Ascending aorta (tissue), 2 donors: ENCODE data around the gene CTH. TPM values are rescaled to one million over a fixed set of nuclear protein-coding genes. Genes with fewer than 3 reads are reported as not detected.

Experiments used
- DNase-seq, 2 donors: peaks; one replicate each; pipeline ENCODE4 v3.0.0-alpha.2; 2019; ENCODE audit warnings: low spot score in 2 of 2
- H3K27ac ChIP-seq, 2 donors: fragments of 200-600 bp; sonication (generic); one replicate each; pipeline ENCODE4 v1.5.1; 2016 to 2017; ENCODE audit warnings: mild to moderate bottlenecking in 1 of 2
- H3K27me3 ChIP-seq: fragments of 200-600 bp; sonication (generic); one replicate; pipeline ENCODE4 v1.5.1; 2017
- H3K36me3 ChIP-seq, 2 donors: fragments of 200-600 bp; sonication (generic); one replicate each; pipeline ENCODE4 v1.5.1; 2016
- H3K4me1 ChIP-seq, 2 donors: fragments of 200-600 bp; sonication (generic); one replicate each; pipeline ENCODE4 v1.5.1; 2016 to 2017; ENCODE audit warnings: mild to moderate bottlenecking in 1 of 2
- H3K4me3 ChIP-seq, 2 donors: fragments of 200-600 bp; sonication (generic); one replicate each; pipeline ENCODE4 v1.5.1; 2016 to 2017; ENCODE audit warnings: mild to moderate bottlenecking in 1 of 2
- H3K9me3 ChIP-seq, 2 donors: fragments of 200-600 bp; sonication (generic); one replicate each; pipeline ENCODE4 v1.5.1; 2016
- CTCF ChIP-seq, 3 experiments: fragments of 200-600 bp in 2 of 3; fragments of 450-650 bp in 1 of 3; sonication (generic) in 2 of 3; IDR thresholded peaks; one replicate each; pipeline ENCODE4 v1.5.1; 2016 to 2019; ENCODE audit warnings: antibody characterized with exemption in 3 of 3, mild to moderate bottlenecking in 1 of 3, moderate library complexity in 1 of 3
- intact Hi-C: fragments of 100-400 bp; cut with DNase I; formaldehyde crosslinking; loops from one replicate; pipeline ENCODE4 v1.15.1; 2023
- total RNA-seq: library from RNA; depleted of rRNA; stranded (reverse); fragments of >200 nt; gene quantifications from one replicate; pipeline ENCODE4 v1.1.0, GENCODE V29; 2016

Gene CTH
- total RNA-seq, 1 donor from 2014 or later = 4.3 TPM

DNA sequence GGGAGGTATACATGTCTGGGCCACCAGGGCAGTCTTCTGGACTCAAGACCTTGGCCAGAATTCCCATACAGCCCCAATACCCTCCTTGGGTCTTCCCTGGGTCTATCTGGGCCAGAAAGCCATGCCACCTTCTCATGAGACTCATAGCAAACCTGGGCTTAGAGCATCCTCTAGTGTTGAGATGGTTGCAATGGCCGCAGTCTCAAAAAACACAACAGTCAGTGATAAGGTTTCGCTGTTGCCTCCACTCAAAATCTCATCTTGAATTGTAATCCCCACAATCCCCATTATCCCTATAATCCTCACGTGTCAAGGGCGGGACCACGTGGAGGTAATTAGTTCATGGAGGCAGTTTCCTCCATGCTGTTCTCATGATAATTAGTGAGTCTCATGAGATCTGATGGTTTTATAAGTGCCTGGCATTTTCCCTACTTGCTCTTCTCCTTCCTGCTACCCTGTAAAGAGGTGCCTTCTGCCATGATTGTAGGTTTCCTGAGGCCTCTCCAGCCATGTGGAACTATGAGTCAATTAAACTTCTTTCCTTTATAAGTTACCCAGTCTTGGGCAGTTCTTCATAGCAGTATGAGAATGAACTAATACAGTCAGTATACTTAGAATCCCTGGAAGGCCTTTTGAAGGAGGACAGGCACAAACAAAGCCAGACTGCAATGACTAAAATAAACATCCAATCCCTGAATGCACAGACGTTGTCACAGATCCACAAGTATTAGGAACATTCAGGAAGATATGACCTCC, 77.0 kb downstream of the CTH start:
- H3K4me3 ChIP-seq = no peak overlapping the region
- no peak for TF ChIP-seq CTCF (IDR thresholded peaks at IDR 0.05)
- no peaks in the 10 kb centered on the region for H3K4me1 ChIP-seq
- DNase-seq = no peak
- no peaks in the 10 kb centered on the region for H3K9me3 ChIP-seq
- H3K27me3 ChIP-seq = no peaks in the 10 kb centered on the region
- H3K27ac ChIP-seq = no peak overlapping the region
- H3K36me3 ChIP-seq = no peaks in the 10 kb centered on the region
- intact Hi-C loops = no loop called here

Other genes starting within 250 kb of the CTH start
- 10.6 TPM for gene LRRC40, start 205.7 kb upstream of the CTH start, total RNA-seq
- gene SRSF11, start 189.9 kb upstream of the CTH start, total RNA-seq = 81.0 TPM
- gene ANKRD13C, start 56.5 kb upstream of the CTH start, total RNA-seq = 30.2 TPM